HFFc6 (cell line): ENCODE measurements around the gene CENPV. TPM values are rescaled to one million over a fixed set of nuclear protein-coding genes. Genes with fewer than 3 reads are reported as not detected.
A peak's percentile ranks its signal among the peaks of the same experiment; 100 is the strongest.

Experiments
- DNase-seq: peaks from one replicate; pipeline ENCODE4 v3.0.0-alpha.2; 2018
- H3K27ac Mint-ChIP-seq: 2 replicates; pipeline ENCODE4 v1.8.0; 2020; ENCODE audit warnings: mild to moderate bottlenecking, mixed read lengths
- H3K27me3 Mint-ChIP-seq: 2 replicates; pipeline ENCODE4 v1.8.0; 2021; ENCODE audit warnings: mild to moderate bottlenecking, moderate library complexity, mixed read lengths; ENCODE audit not compliant: insufficient read depth
- H3K36me3 Mint-ChIP-seq: 2 replicates; pipeline ENCODE4 v1.8.0; 2021; ENCODE audit warnings: low read depth, mixed read lengths
- H3K4me1 Mint-ChIP-seq: 2 replicates; pipeline ENCODE4 v1.8.0; 2020; ENCODE audit warnings: low read depth, mixed read lengths
- H3K4me3 Mint-ChIP-seq: 2 replicates; pipeline ENCODE4 v1.8.0; 2020; ENCODE audit warnings: mild to moderate bottlenecking, moderate library complexity, mixed read lengths
- H3K9me3 Mint-ChIP-seq: 2 replicates; pipeline ENCODE4 v1.8.0; 2020; ENCODE audit warnings: mild to moderate bottlenecking, mixed read lengths
- CTCF ChIP-seq: fragments of 200-600 bp; sonication (generic); IDR thresholded peaks from 2 replicates; pipeline ENCODE4 v1.5.0; 2021; ENCODE audit warnings: antibody characterized with exemption, mild to moderate bottlenecking
- total RNA-seq, 6 experiments: library from RNA; stranded (reverse); fragmentation: NEBNext Ultra II Directional; extraction: Animal tissue kit (Norgen Biotek cat#: 25700); gene quantifications; 2 replicates in 1 of 6; 3 replicates in 5 of 6; pipeline ENCODE4 v1.2.3, GENCODE V29; 2021

CENPV gene
- total RNA-seq, 6 experiments from 2014 or later: 12.2 to 22.4 (median 15.2) TPM

- H3K4me3 Mint-ChIP-seq: no peak overlapping the region
Observed at GRCh38 chr17:16384557-16384956, 31.3 kb upstream of the CENPV start.

GRCh38 chr17:16383772-16384287 is 30.6 kb upstream of the CENPV start:
- Mint-ChIP-seq H3K27me3 (peaks cover 6% of the 10 kb centered on the region), H3K36me3 (peaks cover 30% of the 10 kb centered on the region), H3K4me1 (peaks cover 35% of the 10 kb centered on the region), H3K9me3 (no peaks in the 10 kb centered on the region; the same call in 1 of the 2 replicates), H3K4me3 (peak overlapping the region; percentile 97), H3K27ac (no peak overlapping the region)
- TF ChIP-seq CTCF: no peak
- DNase-seq: no peak

More at GRCh38 chr17:16384557-16384956, 31.3 kb upstream of the CENPV start:
- Mint-ChIP-seq H3K9me3 (no peaks in the 10 kb centered on the region; the same call in 1 of the 2 replicates), H3K4me1 (peaks cover 35% of the 10 kb centered on the region), H3K27ac (no peak overlapping the region), H3K27me3 (peaks cover 6% of the 10 kb centered on the region), H3K36me3 (peaks cover 30% of the 10 kb centered on the region)
- no peak for TF ChIP-seq CTCF
- no peak for DNase-seq

GRCh38 chr17:16383216-16383615 is 29.9 kb upstream of the CENPV start:
- DNase-seq: no peak
- H3K27ac Mint-ChIP-seq: no peak overlapping the region
- H3K4me3 Mint-ChIP-seq: peak overlapping the region; percentile 97
- peaks cover 35% of the 10 kb centered on the region for H3K4me1 Mint-ChIP-seq
- no peaks in the 10 kb centered on the region; the same call in 1 of the 2 replicates for H3K9me3 Mint-ChIP-seq
- TF ChIP-seq CTCF: no peak
- H3K36me3 Mint-ChIP-seq: peaks cover 30% of the 10 kb centered on the region
- peaks cover 6% of the 10 kb centered on the region for H3K27me3 Mint-ChIP-seq

GRCh38 chr17:16381496-16381820 is 28.2 kb upstream of the CENPV start:
- Mint-ChIP-seq H3K4me3 (peak overlapping the region; percentile 97), H3K27ac (peak overlapping the region; percentile 99), H3K27me3 (peaks cover 6% of the 10 kb centered on the region), H3K9me3 (no peaks in the 10 kb centered on the region; the same call in 1 of the 2 replicates), H3K4me1 (peaks cover 31% of the 10 kb centered on the region), H3K36me3 (peaks cover 30% of the 10 kb centered on the region)
- TF ChIP-seq CTCF: no peak; the same call in 1 of the 2 replicates
- DNase-seq: peak; percentile 7

- Mint-ChIP-seq H3K27ac (peak within 1 kb of the TSS; percentile 99), H3K36me3 (peaks cover 30% of the 10 kb centered on the region), H3K4me3 (peak within 1 kb of the TSS; percentile 97), H3K27me3 (peaks cover 6% of the 10 kb centered on the region), H3K9me3 (no peaks in the 10 kb centered on the region; the same call in 1 of the 2 replicates), H3K4me1 (peaks cover 31% of the 10 kb centered on the region)
- peak; percentile 20; the same call in 1 of the 2 replicates for TF ChIP-seq CTCF
- peak; percentile 98 for DNase-seq
Observed at GRCh38 chr17:16380640-16381495, 27.6 kb upstream of the CENPV start, which contains the start of gene UBB. Gene UBB, plus strand, starts transcription at chr17:16381091. Its CDS starts 817 bp downstream, at chr17:16381908.
